Measurements from ENCODE around the gene SBF1.

DNA sequence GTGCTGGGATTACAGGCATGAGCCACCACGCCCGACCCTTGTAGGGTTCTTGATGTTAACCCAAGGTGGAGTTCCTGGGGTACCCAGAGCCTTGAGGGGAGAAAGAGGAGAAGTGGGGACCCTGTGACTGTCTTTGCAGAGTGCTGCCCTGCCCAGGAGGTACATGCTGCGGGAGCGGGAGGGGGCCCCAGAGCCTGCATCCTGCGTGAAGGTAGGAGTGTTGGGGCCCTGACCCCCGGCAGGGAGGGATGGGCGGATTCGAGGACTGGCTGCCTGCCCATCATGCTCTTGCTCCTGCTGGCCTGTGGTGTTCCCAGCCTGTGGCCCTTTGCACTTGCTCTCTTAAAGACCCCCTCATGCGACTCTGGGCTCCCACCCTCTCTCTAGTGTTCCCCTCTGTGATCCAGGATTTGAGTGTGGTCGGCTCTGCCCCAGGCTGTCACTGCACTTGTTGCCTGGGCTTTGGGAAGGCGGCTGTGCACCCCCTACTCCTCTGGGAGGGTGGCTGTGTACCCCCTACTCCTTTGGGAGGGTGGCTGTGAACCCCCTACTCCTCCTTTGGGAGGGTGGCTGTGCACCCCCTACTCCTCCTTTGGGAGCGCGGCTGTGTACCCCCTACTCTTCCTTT lies 46.1 kb upstream of the SBF1 start:
- TF ChIP-seq EP300 (IDR thresholded peaks at IDR 0.05) (no peak), POLR2AphosphoS5 (IDR thresholded peaks at IDR 0.05) (no peak)

Measured in esophagus muscularis mucosa (tissue), 3 donors.